ENCODE measurements around the gene ZFC3H1. TPM values are rescaled to one million over a fixed set of nuclear protein-coding genes. Genes with fewer than 3 reads are reported as not detected.

The ZFC3H1 gene
- polyA plus RNA-seq, 3 donors, result 12.5 to 57.0 (median 16.3) TPM

DNA sequence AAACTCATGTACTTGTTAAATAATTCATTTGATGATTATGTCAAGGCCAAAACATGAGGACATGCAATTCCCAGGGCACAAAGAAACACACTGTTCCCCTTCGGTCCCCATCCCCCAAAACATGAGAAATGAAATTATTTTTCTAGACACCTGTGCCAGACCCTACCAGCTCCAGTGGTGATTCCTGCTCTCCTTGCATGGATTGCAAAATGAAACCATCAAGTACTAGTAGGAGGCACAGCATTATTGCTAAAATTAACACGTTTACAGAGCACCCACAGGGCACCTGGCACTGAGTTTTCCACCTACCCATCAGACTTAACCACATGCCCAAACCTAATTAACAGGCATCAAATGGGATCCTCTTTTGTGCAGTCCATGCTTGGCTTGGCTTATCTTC is 76.6 kb downstream of the ZFC3H1 start:
- Histone ChIP-seq H4K20me1 (ENCODE audit: insufficient read depth, low read length) (no peaks in the 10 kb centered on the region), H3K9ac (ENCODE audit: insufficient read depth, low read length, poor library complexity, severe bottlenecking) (no peak overlapping the region), H3K27me3 (ENCODE audit: control insufficient read depth in 2 of 2, insufficient read depth in 2 of 2, low read length in 2 of 2) (no peaks in the 10 kb centered on the region), H3K79me2 (ENCODE audit: insufficient read depth, low read length) (no peaks in the 10 kb centered on the region), H3K36me3 (replicated peaks in 1 of 2; ENCODE audit: control insufficient read depth in 1 of 2, insufficient read depth in 2 of 2, low read length in 2 of 2) (no peaks in the 10 kb centered on the region), H3K4me3 (replicated peaks in 1 of 3; ENCODE audit: low read depth in 2 of 3, low read length in 3 of 3) (no peak overlapping the region), H3K4me2 (replicated peaks; ENCODE audit: extremely low read depth, low read length, poor library complexity, severe bottlenecking) (no peak overlapping the region), H3K4me1 (ENCODE audit: control insufficient read depth in 1 of 2, insufficient read depth in 2 of 2, low read length in 2 of 2) (no peaks in the 10 kb centered on the region), H3K27ac (ENCODE audit: low read depth in 1 of 2, low read length in 2 of 2) (no peak overlapping the region), H3K9me3 (replicated peaks in 1 of 2; ENCODE audit: control insufficient read depth in 1 of 2, insufficient read depth in 1 of 2, low read length in 2 of 2) (no peaks in the 10 kb centered on the region), H2AFZ (ENCODE audit: insufficient read depth, low read depth, low read length, poor library complexity, severe bottlenecking) (no peak overlapping the region)
- H3K27ac Mint-ChIP-seq, result no peak overlapping the region
- H3K9me3 Mint-ChIP-seq, result peaks cover 0 to 8% (median 2%) of the 10 kb centered on the region in 7 donors
- no peaks in the 10 kb centered on the region for H3K36me3 Mint-ChIP-seq
- no peak for DNase-seq
- H3K27me3 Mint-ChIP-seq (ENCODE audit: low read depth in 3 of 3), result peaks cover 0 to 3% (median 2%) of the 10 kb centered on the region in 3 donors
- 100% methylated on average over 1 of the region's 2 CpGs for WGBS (ENCODE audit: insufficient coverage)
- no peak overlapping the region for H3K4me3 Mint-ChIP-seq
- intact Hi-C loops (cut with micrococcal nuclease), result no loop called here
- TF ChIP-seq, protein P1, sequence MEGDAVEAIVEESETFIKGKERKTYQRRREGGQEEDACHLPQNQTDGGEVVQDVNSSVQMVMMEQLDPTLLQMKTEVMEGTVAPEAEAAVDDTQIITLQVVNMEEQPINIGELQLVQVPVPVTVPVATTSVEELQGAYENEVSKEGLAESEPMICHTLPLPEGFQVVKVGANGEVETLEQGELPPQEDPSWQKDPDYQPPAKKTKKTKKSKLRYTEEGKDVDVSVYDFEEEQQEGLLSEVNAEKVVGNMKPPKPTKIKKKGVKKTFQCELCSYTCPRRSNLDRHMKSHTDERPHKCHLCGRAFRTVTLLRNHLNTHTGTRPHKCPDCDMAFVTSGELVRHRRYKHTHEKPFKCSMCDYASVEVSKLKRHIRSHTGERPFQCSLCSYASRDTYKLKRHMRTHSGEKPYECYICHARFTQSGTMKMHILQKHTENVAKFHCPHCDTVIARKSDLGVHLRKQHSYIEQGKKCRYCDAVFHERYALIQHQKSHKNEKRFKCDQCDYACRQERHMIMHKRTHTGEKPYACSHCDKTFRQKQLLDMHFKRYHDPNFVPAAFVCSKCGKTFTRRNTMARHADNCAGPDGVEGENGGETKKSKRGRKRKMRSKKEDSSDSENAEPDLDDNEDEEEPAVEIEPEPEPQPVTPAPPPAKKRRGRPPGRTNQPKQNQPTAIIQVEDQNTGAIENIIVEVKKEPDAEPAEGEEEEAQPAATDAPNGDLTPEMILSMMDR (IDR thresholded peaks at IDR 0.05), result no peak
- no peaks in the 10 kb centered on the region for H3K4me1 Mint-ChIP-seq

DNA sequence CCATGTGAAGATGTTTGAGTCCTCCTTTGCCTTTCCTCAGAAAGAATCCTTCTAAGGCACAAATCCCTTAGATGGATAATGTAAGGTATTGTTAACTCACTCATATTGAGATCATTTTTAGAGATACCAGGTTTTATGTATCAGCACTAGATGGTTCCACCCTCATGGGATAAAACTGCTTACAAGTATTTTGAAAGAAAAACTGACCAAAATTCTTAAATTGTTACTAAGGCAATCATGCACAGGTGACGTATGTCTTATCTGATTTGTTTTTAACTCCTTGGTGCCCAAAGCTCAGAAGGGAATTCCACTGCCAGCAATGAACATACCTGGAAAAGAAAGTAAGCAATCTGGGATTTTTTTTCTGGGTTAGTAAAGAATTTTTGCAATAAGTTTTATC is 78.4 kb downstream of the ZFC3H1 start:
- no peaks in the 10 kb centered on the region for H3K36me3 ChIP-seq (replicated peaks in 1 of 2; ENCODE audit: control insufficient read depth in 1 of 2, insufficient read depth in 2 of 2, low read length in 2 of 2)
- H3K27ac Mint-ChIP-seq, result no peak overlapping the region
- H3K27me3 Mint-ChIP-seq (ENCODE audit: low read depth in 3 of 3), result peaks cover 0 to 2% (median 0%) of the 10 kb centered on the region in 3 donors

More for the DNA sequence above, 78.4 kb downstream of the ZFC3H1 start:
- 100% methylated on average over 1 of the region's 1 CpG for WGBS (ENCODE audit: insufficient coverage)
- Histone ChIP-seq H3K27me3 (ENCODE audit: control insufficient read depth in 2 of 2, insufficient read depth in 2 of 2, low read length in 2 of 2) (no peaks in the 10 kb centered on the region), H3K27ac (ENCODE audit: low read depth in 1 of 2, low read length in 2 of 2) (no peak overlapping the region), H3K9me3 (replicated peaks in 1 of 2; ENCODE audit: control insufficient read depth in 1 of 2, insufficient read depth in 1 of 2, low read length in 2 of 2) (no peaks in the 10 kb centered on the region), H3K79me2 (ENCODE audit: insufficient read depth, low read length) (no peaks in the 10 kb centered on the region), H4K20me1 (ENCODE audit: insufficient read depth, low read length) (no peaks in the 10 kb centered on the region), H3K4me3 (replicated peaks in 1 of 3; ENCODE audit: low read depth in 2 of 3, low read length in 3 of 3) (no peak overlapping the region), H3K9ac (ENCODE audit: insufficient read depth, low read length, poor library complexity, severe bottlenecking) (no peak overlapping the region), H3K4me2 (replicated peaks; ENCODE audit: extremely low read depth, low read length, poor library complexity, severe bottlenecking) (no peak overlapping the region), H2AFZ (ENCODE audit: insufficient read depth, low read depth, low read length, poor library complexity, severe bottlenecking) (no peak overlapping the region), H3K4me1 (ENCODE audit: control insufficient read depth in 1 of 2, insufficient read depth in 2 of 2, low read length in 2 of 2) (no peaks in the 10 kb centered on the region)
- Mint-ChIP-seq H3K9me3 (peaks cover 0 to 3% (median 0%) of the 10 kb centered on the region in 7 donors), H3K36me3 (no peaks in the 10 kb centered on the region), H3K4me1 (no peaks in the 10 kb centered on the region), H3K4me3 (no peak overlapping the region)
- intact Hi-C loops (cut with micrococcal nuclease), result no loop called here
- TF ChIP-seq, protein P1 (IDR thresholded peaks at IDR 0.05), result no peak
- no peak for DNase-seq

Measured in CD14-positive monocyte (primary cell).